GM12878 (cell line): ENCODE data around the gene APBB1IP.

Experiments used
- ATF3 ChIP-seq: IDR thresholded peaks from 2 replicates; pipeline ENCODE4 v1.6.1; 2011; ENCODE audit warnings: low read depth, mild to moderate bottlenecking, low read length, moderate library complexity, borderline replicate concordance; ENCODE audit errors: extremely low read depth
- BCL3 ChIP-seq: IDR thresholded peaks from 2 replicates; pipeline ENCODE4 v1.6.1; 2011; ENCODE audit warnings: borderline replicate concordance, low read depth, mild to moderate bottlenecking, moderate library complexity, low read length; ENCODE audit not compliant: insufficient read depth, poor library complexity, severe bottlenecking
- CBX5 ChIP-seq: sonication (generic); IDR thresholded peaks from 2 replicates; pipeline ENCODE4 v1.6.1; 2016; ENCODE audit warnings: low read depth, moderate library complexity, mild to moderate bottlenecking, inconsistent platforms
- CEBPB ChIP-seq, 2 experiments: fragments of 150-350 bp in 1 of 2; IDR thresholded peaks; 2 replicates each; pipeline ENCODE4 v1.6.1; 2012 to 2014; ENCODE audit warnings: low read depth in 2 of 2, low read length in 2 of 2, borderline replicate concordance in 1 of 2, inconsistent platforms in 1 of 2
- CTCF ChIP-seq, 3 experiments: IDR thresholded peaks in 2 of 3; conservative IDR thresholded peaks in 1 of 3; 2 replicates each; pipeline ENCODE4 v1.5.1; 2011; ENCODE audit warnings: low read depth in 3 of 3, low read length in 3 of 3, mild to moderate bottlenecking in 3 of 3, control low read depth in 2 of 3, moderate library complexity in 2 of 3, inconsistent platforms in 1 of 3, mixed read lengths in 1 of 3; ENCODE audit not compliant: control insufficient read depth in 2 of 3, insufficient read depth in 1 of 3; ENCODE audit errors: extremely low read depth in 1 of 3
- CUX1 ChIP-seq: IDR thresholded peaks from 2 replicates; pipeline ENCODE4 v1.6.1; 2012; ENCODE audit warnings: improper control_type of control experiment, low read depth, low read length; ENCODE audit not compliant: insufficient replicate concordance
- IKZF1 ChIP-seq: fragments of 450-650 bp; conservative IDR thresholded peaks from 2 replicates; pipeline ENCODE4 v1.6.1; 2017; ENCODE audit warnings: antibody characterized with exemption, mild to moderate bottlenecking
- MAX ChIP-seq: IDR thresholded peaks from 2 replicates; pipeline ENCODE4 v1.6.1; 2012; ENCODE audit warnings: low read depth, low read length, improper control_type of control experiment
- RCOR1 ChIP-seq: conservative IDR thresholded peaks from 2 replicates; pipeline ENCODE4 v1.6.1; 2012; ENCODE audit warnings: low read depth, low read length, improper control_type of control experiment
- RFX5 ChIP-seq: IDR thresholded peaks from 2 replicates; pipeline ENCODE4 v1.6.1; 2011; ENCODE audit warnings: low read depth, low read length, improper control_type of control experiment
- SP1 ChIP-seq: IDR thresholded peaks from one replicate; pipeline ENCODE4 v1.6.1; 2011; ENCODE audit warnings: low read depth, low read length

- TF ChIP-seq CUX1 = no peak
- TF ChIP-seq SP1 = no peak
- TF ChIP-seq MAX = no peak
- TF ChIP-seq CTCF (IDR thresholded peaks at IDR 0.05 in 2 of 3, conservative IDR thresholded peaks at IDR 0.05 in 1 of 3; ENCODE audit: control insufficient read depth in 2 of 3, extremely low read depth in 1 of 3, insufficient read depth in 1 of 3, low read depth in 3 of 3, low read length in 3 of 3) = no peak
- TF ChIP-seq CEBPB (IDR thresholded peaks at IDR 0.05; ENCODE audit: borderline replicate concordance in 1 of 2, low read depth in 2 of 2, low read length in 2 of 2) = no peak
- TF ChIP-seq IKZF1 = no peak
- TF ChIP-seq ATF3 = no peak
- no peak for TF ChIP-seq RCOR1
- no peak for TF ChIP-seq CBX5
- TF ChIP-seq BCL3 = no peak
- no peak for TF ChIP-seq RFX5
These were observed 174.2 kb downstream of the APBB1IP start for GRCh38 chr10:26612151-26612915.
